HG02678 (cell line): ENCODE data around the gene EGFR.
"Not testable (repeated sequence)": the region's sequence is repeated elsewhere in the genome, so short reads cannot be mapped to it uniquely, and the experiment has no call there.

Experiments
- ATAC-seq: cut with Tn5 transposase; IDR thresholded peaks from one replicate; pipeline ENCODE4 v1.9.1; 2021; ENCODE audit warnings: mild to moderate bottlenecking, moderate library complexity; ENCODE audit not compliant: unreplicated experiment

The EGFR gene

GRCh38 chr7:55161154-55161687 lies 142.4 kb downstream of the EGFR start:
- ATAC-seq = no peak

- no peak for ATAC-seq
These were observed 143.7 kb downstream of the EGFR start for GRCh38 chr7:55162476-55162875.

GRCh38 chr7:55163733-55164132 lies 144.9 kb downstream of the EGFR start:
- ATAC-seq = no peak

GRCh38 chr7:55164527-55164926 lies 145.7 kb downstream of the EGFR start:
- no peak for ATAC-seq

GRCh38 chr7:55165176-55165861 lies 146.5 kb downstream of the EGFR start:
- no peak for ATAC-seq

- ATAC-seq = not testable (repeated sequence)
These were observed 148.5 kb downstream of the EGFR start for GRCh38 chr7:55167296-55167695.

- ATAC-seq = no peak
These were observed 151.7 kb downstream of the EGFR start for GRCh38 chr7:55170335-55171069.

- no peak for ATAC-seq
These were observed 152.3 kb downstream of the EGFR start for GRCh38 chr7:55171157-55171556.

GRCh38 chr7:55172161-55172560 lies 153.3 kb downstream of the EGFR start:
- no peak for ATAC-seq

GRCh38 chr7:55172881-55173609 lies 154.2 kb downstream of the EGFR start:
- ATAC-seq = no peak

GRCh38 chr7:55173671-55174070 lies 154.9 kb downstream of the EGFR start:
- ATAC-seq = no peak

- ATAC-seq = no peak
These were observed 155.6 kb downstream of the EGFR start for GRCh38 chr7:55174456-55174855.

- ATAC-seq = no peak
These were observed 156.0 kb downstream of the EGFR start for GRCh38 chr7:55174856-55175255.

GRCh38 chr7:55177068-55177530 lies 158.3 kb downstream of the EGFR start:
- no peak for ATAC-seq

GRCh38 chr7:55177589-55178261 lies 158.9 kb downstream of the EGFR start:
- no peak for ATAC-seq

- ATAC-seq = no peak
These were observed 159.6 kb downstream of the EGFR start for GRCh38 chr7:55178292-55178862.

- no peak for ATAC-seq
These were observed 160.3 kb downstream of the EGFR start for GRCh38 chr7:55178863-55179773.

- no peak for ATAC-seq
These were observed 161.3 kb downstream of the EGFR start for GRCh38 chr7:55179931-55180682.
